ENCODE data around the gene ADAMTS20.

The ADAMTS20 gene

DNA sequence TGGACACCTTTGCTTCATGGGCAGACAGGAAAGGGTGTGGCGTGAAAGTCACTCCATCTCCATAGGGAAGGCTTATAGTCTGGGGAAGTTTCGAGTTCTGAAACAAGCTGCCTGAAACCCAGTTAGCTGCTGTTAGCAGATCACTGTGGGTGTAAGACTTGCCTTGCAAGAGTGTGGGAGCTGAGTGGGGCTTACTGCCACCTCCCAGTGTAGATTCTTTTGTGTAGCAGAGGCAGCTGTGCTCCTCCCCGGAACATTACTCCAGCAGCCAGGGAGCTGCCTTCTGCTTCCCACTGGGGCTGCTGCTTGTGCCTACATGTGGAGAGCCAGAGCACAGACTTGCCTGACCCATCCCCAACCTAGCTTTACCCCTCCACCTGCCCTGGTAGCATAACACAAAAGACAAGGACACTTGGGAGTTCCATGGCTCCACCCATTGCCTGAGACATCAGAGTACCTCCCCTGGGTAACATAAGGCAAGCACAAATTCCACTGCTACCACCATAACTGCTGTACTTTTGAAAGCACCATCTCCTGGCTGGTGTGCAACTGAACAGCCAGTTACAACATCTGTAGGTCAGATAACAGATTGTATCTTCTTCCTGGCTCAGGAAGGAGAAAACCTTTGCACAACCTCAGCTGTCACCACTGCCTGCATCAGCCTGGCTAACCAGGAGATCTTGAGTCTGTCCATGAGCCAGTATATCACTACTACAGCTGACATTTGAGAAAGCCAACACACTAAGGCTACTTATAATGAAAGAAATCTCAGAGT, 69.5 kb downstream of the ADAMTS20 start:
- DNase-seq = no peak

DNA sequence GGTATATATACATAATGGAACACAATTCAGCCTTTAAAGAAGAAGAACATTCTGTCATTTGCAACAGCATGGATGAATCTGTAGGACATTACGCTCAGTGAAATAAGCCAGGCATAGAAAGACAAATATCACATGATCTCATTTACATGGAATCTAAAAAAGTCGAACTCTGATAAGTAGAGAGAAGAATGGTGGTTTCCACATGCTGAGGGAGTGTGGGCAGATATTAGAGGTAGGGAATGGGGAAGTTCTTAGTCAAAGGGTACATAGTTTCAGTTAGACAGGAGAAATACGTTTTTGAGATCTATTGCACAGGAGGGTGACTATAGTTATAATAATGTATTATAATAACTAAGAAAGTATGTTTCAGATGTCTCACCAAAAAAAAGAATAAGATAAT, 71.4 kb downstream of the ADAMTS20 start:
- DNase-seq = no peak

DNA sequence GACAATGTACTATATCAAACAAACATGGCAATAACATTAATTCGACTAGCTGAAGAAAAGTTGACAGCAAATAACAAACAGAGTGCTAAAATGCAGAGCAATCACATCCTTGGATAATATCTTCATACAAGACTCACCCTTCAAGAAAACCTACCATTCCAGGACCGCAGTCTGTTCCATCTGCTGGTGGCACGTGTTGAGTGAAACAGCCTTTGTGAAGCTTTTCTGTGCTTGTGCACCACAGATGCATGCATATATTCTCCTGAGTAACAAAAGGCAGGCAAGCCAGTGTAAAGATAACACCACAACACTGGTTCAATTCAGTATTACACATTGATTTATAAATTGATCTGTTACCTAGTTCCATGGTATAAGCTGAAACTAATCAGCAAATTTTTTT, 89.3 kb downstream of the ADAMTS20 start:
- DNase-seq = no peak

DNA sequence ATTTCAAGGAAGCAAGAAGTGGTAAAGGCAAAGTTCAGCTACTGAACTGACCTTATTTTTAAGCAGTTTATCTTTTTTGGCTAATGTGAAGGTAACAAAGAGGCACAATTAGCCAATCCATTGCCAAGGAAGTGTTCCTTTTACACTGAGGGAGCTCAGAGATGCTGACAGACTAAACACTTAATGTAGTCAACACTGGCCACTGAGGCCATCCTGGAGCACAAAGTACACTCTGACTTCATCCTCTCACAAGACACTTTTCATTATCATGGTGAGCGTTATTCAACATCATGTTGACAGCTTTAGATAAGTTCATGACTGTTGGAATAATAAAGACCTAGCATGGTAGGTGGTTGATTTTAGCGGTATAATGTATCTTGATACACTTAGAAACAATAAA, 89.9 kb downstream of the ADAMTS20 start:
- no peak for DNase-seq

DNA sequence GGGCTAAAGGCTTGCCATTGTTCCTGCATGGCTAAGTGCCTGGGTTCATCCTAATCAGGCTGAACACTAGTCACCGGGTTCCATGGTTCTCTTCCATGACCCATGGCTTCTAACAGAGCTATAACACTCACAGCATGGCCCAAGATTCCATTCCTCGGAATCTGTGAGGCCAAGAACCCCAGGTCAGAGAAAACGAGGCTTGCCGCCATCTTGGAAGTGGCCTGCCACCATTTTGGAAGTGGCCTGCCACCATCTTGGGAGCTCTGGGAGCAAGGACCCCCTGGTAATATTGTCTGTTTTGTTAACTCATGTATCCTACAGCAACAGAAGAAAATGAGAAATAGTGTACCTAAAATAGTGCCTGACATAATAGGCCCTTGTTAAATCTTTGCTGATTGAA, 92.7 kb downstream of the ADAMTS20 start:
- DNase-seq = no peak

DNA sequence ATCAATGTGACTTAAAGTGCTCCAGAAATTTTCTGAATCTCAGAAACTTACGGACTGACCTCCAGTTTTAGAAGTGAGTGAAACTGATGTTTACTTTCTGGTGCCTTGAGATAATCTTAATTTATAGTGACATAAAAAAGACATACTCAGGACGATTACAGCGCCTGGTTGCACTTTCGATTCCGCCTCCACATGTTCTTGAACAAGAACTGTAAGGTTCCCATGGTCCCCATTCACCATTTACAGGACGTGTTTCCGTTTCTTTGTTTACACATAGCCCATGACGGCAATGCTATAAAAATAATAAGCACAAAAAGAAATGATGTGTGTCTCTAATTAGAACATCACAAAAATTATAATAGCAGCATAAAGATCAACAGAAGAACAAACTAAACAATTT, 98.2 kb downstream of the ADAMTS20 start:
- no peak for DNase-seq

DNA sequence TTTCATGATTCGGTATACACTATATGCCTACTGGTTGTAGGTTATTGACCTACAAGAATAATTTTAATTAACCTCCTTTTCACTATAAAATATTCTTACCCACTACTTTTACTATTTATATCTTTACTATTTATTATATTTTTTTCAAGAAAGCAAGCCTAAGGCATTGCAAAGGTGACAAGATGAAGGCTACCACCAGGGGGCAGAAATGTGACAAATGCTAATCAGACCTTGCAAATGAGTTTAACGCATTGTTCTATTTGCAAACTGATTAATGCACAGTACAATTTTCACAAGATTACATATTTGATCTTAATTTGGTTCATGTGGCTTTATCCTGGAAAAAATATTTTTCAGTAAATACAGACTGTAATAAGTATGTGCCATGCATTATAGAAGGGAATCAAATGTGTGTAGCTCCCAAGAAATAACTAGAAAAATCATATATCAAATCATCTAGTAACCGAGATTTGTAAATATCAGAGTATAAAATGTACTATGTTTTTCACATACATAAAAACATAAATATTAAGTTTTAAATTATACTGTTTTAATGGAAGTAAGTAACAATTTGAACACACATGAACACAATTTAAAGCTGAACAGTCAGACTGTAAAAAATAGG, 107.0 kb downstream of the ADAMTS20 start:
- peak; percentile 28 for DNase-seq

DNA sequence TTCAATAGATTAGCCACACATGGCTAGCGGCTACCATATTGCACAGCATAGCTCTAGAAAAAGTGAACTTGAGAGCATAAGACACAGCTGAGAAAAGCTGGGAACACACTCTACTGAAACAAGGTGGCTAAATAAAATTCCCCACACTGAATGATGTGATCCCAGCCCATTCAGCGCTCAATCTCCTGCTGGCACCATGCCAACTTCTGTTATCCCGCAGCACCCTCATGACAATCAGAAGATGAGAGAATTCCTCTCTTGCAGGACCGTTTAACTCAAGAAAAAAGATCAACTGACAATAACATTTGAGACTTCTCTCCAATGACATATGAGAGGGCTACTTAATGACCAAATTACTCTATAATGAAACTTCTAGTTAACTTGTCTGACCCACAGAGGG, 115.4 kb downstream of the ADAMTS20 start:
- DNase-seq = no peak

DNA sequence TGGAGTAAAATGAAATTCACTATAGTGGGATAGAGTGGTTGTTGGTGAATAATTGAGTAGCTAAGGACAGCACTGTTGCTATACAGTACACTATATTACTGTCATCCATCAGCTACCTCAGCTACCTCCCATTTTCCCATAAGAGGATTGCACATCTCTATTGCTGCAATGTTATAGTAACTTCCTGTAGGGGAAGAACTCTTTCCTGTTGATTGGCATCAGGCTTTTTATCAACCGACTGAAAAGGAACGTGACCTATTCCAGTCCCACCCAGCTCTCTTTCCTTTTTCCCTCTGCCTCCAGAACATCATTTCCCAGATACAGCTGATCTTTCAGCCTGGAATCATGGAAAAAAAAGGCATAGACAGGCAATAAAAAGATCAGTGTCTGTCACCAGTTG, 117.4 kb downstream of the ADAMTS20 start:
- DNase-seq = no peak

DNA sequence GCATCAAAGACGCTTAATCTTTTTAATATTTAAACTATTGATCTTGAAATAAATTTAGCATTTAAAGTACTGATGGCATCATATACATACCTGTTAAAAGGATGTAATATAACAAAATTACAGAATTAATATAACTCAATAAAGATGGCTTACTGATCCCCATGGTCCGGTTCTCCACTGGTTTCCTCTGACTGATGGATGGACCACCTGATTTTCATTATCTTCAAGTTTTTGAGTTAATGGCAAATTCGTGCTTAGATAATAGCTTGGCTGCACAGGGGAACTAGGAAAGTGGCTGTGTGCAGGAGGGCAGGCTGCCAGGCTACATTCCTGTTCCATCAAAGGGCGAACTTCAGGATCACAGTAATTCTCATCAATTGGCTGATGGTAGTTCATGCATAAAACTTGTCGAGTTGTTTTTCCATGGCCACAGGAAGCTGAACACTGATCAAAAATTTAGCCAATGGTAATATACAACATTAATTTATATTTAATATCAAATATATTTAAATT, 123.9 kb downstream of the ADAMTS20 start:
- DNase-seq = no peak

DNA sequence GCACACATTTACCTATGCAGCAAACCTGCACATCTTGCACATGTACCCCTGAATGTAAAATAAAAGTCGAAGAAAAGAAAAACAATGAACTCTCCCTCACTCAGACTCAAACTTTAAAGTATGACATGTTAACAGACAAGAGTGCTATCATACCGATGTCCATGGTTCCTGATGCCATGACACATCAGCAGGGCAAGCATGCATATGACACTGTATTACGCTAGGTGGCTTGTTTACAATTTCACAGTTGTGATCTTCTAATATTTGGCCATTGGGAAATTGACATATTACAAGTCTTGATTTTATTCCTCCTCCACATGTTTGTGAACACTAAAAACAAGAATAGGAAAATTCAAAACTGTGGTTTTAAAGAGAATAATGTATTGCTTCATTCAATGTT, 126.6 kb downstream of the ADAMTS20 start:
- DNase-seq = no peak

DNA sequence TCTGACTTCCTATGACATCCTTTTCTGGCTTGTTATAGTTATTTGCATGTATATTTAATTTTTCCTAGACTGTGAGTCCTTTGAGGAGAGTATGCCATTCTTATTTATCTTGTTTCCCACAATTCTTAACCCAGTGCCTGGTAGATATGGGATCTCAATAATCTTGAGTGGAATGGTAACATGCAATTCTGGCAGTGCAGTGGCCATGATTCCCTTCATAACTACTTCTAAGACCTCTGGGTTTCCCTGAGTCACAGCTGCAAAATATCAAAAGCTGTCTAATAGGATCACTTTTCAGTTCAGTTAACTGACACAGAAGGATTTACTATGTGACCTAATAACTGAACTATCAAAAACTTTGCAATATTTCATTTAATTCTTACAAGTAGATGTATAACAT, 135.0 kb downstream of the ADAMTS20 start:
- no peak for DNase-seq

DNA sequence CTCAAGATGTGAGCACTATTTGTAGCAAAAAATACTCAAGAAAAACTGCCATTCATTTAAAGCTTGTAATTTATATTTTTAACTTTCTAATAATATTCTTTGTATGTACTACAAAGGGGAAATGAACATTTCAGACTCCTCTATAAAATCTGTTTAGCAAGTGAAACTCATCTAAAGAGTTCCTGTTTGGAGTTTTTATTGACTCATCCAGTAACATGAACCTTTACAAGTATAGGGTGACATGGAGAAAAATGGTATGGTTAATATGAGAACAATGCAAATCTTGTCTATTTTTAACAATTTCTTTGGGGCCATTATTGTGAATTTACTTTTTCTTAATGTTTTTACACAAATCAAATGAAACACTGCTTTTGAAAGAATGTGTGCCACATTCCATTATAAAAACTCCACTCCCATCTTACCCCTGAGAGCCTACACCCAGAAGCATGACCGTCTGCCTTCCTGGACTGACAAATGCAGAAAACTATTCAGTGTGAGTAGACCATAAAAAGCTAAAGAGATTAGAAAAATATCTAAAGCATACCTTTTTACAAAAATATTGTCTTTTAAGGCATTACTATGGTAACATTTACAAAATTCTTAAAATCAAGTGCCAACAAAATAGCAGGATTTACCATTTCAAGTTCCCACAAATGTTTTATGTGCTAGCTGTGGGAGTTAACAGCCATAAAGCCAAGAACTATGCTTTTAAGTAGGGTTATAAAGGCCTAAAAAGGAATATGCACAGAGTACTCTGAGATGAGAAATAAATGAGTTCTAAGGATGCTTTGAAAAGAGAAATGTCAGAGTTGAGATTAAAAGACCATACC, 144.0 kb downstream of the ADAMTS20 start:
- no peak for DNase-seq

DNA sequence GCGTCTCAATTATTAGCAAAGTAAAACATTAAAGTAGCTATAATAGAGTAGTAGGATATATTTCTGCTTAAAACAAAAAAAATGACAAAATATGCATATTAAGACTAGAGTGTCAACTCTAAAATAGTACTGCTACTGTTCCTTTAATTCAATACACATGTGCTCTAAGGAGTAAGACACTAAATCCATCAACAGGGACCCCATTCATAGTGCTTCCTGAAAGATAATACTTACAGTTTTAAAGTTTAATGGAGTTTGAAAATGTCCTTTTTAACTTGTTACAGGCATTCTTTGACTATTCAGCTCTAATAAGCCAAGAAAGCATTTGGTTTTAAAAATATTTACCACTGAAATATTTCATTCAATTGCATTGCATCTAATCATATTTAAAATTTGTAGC, 145.2 kb downstream of the ADAMTS20 start:
- DNase-seq = no peak

DNA sequence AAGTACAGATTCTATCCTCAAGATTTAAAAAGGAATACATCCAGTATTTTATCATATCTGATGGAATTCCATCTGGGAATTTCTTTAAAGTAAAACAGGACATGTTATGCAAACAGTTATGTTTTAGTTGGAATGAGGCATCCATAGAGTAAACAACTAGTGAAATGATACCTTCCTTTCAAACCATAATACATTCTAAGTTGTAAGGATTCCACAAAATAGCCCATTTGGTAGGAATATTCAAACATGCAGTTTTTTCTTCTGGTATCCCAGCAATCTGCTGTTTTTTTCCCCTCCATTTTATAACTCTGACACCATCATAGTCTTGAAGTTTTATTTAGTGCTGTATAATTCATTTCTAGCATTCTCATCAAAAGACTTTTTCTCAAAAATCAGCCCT, 149.6 kb downstream of the ADAMTS20 start:
- DNase-seq = no peak

DNA sequence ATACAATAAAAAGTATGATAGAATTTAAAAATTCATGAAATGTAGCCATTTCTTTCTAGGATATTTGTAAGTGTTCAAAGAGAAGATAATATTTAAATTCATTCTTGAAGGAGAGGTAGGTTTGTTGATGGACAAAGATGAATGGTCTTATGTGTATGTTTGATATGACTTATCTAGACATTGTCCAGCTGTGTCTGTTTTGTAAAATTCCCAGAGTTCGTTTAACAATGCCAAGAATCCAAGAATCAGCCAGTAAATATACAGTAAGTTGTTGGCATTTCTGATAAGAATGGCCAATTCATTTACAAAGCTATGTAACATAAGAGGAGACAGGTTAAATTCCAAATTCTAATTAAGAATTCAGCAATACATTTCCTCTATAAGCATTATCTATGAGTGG, 150.9 kb downstream of the ADAMTS20 start:
- DNase-seq = no peak

DNA sequence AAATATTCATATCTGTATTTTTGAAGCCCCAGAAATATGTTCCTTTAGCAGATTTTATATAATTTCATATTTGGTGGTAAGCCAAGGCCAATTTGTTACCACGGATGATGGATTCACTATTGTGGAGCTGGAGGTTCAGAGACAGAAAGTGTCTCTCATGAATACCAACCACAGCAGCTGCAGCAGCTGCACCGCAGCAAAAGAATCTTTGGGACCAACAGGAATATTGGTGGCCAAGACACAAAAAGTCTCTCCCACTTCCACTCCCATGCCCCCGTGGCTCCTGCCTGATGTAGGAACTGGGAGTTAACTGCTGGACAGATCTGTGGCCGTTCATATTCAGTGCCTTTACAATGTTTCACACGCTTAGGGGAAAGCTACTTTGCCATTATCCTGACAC, 155.3 kb downstream of the ADAMTS20 start:
- DNase-seq = no peak

DNA sequence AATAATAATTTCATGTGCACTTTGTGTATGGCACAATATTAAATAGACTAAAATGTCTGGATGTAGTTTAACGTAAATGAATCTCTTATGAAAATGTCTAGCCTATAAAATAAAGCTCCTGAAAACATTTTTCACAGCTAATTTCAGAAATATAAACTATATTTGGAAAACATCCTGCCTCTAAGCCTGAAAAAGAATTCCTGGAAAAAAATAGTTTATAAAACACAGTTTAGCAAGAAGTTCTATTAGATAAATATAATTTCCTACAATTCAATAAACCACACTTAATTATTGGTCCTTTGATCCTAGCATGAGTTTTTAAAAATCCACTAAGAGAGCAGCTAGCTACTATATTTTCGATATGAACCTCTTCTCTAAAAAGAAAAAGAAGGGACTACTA, 159.9 kb downstream of the ADAMTS20 start:
- DNase-seq = no peak

DNA sequence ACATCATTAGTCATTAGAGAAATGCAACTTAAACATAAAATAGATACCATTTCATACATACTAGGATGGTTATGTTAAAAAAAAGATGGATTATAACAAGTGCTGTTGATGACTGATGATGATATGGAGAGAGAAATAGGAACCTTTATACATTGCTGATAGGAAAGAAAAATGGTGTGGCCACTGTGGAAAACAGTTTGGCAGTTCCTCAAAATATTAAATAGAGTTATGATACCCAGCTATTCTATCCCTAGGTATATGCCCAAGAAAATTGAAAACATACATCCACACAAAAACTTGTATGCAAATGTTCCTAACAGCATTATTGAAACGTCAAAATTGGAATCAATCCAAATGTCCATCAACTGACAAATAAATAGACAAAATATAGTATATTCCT, 170.1 kb downstream of the ADAMTS20 start:
- no peak for DNase-seq

DNA sequence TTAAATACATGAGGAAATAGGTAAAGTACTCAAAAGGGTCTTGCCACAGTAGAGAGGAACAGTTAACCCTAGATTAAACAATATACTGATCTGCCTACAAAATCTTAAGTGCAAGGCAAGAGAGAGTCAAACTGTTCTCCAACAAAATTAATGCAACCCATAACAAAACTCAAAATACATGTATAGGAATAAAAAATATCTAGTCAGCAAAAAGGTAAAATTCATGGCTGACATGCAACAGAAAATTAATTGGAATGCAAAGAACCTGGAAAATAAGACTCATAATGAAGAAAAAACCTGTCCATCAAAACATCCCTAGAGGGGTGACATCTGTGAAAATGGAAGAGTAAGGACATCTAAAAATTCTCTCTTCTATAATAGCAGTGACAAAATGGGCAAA, 173.6 kb downstream of the ADAMTS20 start:
- no peak for DNase-seq

DNA sequence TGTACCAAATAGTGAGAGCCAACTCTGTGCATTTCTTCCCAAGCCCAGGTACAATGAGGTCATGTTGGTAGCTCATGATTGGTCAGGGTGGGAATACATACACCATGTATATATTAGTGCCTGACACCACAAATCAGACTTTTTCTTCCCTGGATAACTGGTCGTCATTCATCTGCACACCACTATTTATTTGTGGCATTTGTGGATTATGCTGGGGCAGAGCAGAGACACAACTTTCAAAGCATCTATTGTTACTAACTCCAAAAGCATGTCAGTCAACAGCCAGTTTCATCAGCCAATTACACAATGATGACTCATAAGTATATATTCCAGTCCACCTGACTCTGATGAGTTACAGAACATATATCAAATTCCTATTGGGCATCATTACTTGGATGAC, 181.7 kb downstream of the ADAMTS20 start:
- DNase-seq = no peak

DNA sequence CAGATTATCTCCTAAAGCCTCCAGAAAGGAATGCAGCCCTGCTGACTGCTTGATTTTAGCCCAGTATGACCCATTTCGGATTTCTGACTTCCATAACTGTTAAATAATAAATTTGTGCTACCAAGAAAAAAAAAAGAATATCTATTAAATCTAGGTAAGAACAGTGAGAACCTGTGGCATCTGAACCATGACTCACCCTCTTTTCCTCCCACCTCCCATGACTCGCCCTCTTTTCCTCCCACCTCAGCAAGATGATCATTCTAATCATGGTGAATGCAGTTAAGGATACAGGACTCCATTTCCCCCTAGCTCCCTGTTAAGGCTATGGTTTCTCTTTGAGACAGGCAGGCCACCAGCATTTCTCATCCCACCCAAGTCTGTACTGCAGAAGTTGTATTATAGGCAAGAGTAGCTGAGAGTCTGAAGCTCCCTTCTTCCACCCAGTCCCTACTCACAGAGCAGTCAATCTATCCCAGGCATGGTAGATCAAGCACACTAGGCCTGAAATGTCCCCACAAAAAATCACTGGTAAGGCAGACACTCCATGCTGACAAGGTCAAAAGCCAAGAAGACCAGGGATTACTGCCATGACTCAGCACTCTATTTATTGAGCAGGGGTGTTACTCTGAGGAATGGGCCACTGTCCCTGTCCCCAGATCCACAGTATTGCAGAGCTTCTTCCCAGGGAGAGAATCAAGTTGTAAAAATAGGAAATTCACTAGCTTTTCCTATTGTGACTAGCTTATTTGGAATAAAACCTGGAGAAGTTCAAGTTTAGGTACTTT, 188.9 kb downstream of the ADAMTS20 start:
- no peak for DNase-seq
